NCI-H82 treated with DMSO at 0.1 percent for 48 hours (cell line): ENCODE data around the gene TMEM14A.
A peak's percentile ranks its signal among the peaks of the same experiment; 100 is the strongest.
"Not testable (repeated sequence)": the region's sequence is repeated elsewhere in the genome, so short reads cannot be mapped to it uniquely, and the experiment has no call there.

Experiments used
- DNase-seq: peaks from one replicate; lab custom pipeline; 2025; ENCODE audit not compliant: unreplicated experiment; lab: John Stamatoyannopoulos, UW

Gene TMEM14A

DNA sequence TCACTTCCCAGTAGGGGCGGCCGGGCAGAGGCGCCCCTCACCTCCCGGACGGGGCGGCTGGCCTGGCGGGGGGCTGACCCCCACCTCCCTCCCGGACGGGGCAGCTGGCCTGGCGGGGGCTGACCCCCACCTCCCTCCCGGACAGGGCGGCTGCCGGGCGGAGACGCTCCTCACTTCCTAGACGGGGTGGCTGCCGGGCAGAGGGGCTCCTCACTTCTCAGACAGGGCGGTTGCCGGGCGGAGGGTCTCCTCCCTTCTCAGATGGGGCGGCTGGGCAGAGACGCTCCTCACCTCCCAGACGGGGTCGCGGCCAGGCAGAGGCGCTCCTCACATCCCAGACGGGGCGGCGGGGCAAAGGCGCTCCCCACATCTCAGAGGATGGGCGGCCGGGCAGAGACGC lies 15.0 kb upstream of the TMEM14A start:
- DNase-seq = not testable (repeated sequence)

- DNase-seq = no peak
These were observed 13.0 kb upstream of the TMEM14A start for GRCh38 chr6:52657870-52658269.

DNA sequence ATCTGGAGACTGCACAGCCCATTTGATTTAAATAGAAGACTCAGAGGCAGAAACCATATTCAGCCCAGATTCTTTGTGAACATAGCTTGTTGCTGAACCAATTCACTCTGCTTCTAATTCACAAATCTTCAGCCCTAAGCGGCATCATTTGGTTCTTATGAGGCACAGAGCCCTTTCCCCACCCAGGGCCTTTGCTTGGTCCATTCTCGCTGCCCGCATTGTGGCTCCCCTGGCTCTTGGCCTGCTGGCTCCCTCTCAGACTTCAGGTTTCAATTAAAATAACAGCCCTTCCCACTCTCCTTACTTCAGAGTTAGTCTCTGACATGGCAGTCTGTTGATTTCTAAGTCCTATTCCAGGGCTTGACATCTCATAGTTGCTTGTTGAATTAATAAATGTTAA lies 9.4 kb upstream of the TMEM14A start:
- no peak for DNase-seq

DNA sequence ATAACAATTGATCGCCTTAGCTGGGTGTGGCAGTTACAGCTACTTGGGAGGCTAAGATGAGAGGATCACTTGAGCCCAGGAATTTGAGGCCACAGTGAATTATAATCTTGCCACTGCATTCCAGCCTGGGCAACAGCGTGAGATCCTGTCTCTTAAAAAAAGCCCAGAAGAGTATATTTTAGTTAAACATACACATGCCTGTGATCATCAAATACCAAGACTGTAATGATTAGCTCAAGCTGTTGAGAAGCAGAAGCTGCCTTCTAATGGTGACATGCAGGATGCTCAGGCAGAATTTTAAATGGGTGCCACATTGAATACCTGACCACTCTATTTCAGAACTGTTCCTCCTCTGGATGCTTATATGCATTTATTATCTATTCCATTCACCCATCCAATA lies 8.9 kb upstream of the TMEM14A start:
- DNase-seq = no peak

GRCh38 chr6:52663120-52663935 lies 7.6 kb upstream of the TMEM14A start:
- peak; percentile 60 for DNase-seq

DNA sequence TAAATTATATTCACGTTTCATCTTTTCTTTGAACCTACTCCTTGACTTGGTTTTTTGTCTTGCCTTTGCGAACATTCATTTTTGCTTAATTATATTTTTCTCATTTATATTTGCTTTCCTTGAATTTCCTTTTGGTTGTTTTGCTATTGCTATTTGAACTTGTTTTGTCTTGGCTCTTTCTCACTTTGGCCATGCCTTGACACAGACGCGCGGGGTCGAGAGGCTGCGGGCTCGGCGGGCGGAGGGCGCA lies 7.1 kb upstream of the TMEM14A start:
- no peak for DNase-seq

- peak; percentile 94 for DNase-seq
These were observed 6.5 kb upstream of the TMEM14A start for GRCh38 chr6:52664186-52664990.

DNA sequence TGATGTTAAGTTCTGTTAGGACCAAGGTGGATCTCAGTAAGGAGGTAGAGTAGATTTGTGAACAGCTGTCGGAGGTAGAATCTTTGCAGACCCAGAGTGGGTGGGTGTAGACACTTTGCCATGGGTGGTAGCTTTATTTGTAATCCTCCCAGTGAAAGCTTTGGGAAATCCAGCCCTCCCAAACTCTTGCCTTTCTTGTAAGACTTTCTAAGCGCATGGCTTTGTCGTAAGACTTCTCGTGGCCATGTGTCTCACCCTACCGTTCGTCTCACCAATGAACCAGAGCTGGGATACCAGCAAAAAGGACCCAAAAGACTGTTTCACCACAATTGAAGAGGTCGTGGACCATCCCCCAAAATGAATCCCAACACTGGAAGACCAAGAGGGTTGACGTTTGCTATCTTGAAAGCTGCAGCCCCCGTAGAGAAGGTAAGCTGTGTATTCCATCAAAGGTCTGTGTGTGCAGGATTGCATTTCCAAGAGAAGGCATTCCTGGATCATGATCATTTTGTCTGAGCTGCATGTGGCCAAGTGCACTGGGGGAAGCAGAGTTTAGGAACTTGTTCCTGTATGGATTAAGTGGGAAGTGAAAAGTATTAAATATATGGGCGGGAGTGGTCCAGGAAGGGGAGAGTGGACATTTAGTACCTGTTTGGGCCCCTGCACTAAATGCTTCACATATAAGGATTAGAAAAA lies 5.8 kb upstream of the TMEM14A start:
- no peak for DNase-seq

- no peak for DNase-seq
These were observed 4.8 kb upstream of the TMEM14A start for GRCh38 chr6:52666071-52666470.

GRCh38 chr6:52666523-52666922 lies 4.4 kb upstream of the TMEM14A start:
- no peak for DNase-seq

GRCh38 chr6:52667572-52667971 lies 3.3 kb upstream of the TMEM14A start:
- DNase-seq = no peak

GRCh38 chr6:52671676-52672075 lies 763 bp downstream of the TMEM14A start:
- no peak for DNase-seq

GRCh38 chr6:52672412-52673025 lies 1.6 kb downstream of the TMEM14A start:
- DNase-seq = no peak

- DNase-seq = no peak
These were observed 3.8 kb downstream of the TMEM14A start for GRCh38 chr6:52674666-52675065.

GRCh38 chr6:52675372-52675771 lies 4.5 kb downstream of the TMEM14A start:
- DNase-seq = no peak

- not testable (repeated sequence) for DNase-seq
These were observed 5.7 kb downstream of the TMEM14A start for GRCh38 chr6:52676631-52677030.

GRCh38 chr6:52681416-52681815 lies 10.5 kb downstream of the TMEM14A start:
- DNase-seq = no peak

GRCh38 chr6:52686878-52687699 lies 16.2 kb downstream of the TMEM14A start:
- DNase-seq = no peak

DNA sequence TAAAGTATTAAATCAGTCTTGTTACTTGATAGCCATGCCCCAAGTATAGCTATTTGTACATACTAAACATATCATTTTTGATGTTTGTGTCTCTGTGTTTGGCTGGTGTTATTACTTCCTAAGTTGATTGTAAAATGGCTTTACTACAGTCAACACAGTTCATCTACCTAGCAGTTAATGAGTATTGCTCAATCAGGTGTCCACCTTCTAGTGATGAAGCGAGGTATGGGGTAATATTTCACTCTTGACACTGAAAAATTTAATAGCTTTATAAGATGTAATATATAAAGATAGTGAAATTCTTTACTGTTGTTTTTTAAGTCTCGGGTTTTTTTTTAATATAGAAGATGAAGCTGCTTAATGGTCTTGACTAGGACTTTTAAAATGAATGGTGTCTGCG lies 18.9 kb downstream of the TMEM14A start:
- DNase-seq = no peak

- no peak for DNase-seq
These were observed 20.8 kb downstream of the TMEM14A start for GRCh38 chr6:52691718-52692117.

DNA sequence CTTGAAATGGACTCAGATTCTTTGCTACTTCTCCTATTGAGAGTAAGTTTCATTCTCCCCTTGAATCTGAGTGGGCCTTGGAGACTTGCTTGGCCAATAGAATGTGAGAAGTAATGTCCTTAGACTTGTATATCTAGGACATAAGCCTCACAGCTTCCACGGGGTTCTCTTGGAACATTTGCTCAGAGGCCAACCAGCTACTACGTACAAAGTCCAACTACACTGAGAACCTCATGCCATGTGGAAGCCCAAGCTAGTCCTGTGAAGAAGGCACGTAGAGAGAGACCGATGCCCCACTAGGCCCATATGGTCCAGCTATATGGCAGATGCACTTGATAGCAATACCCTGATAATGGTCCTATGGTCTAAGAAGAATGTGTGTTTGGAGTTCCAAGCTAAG lies 22.9 kb downstream of the TMEM14A start:
- DNase-seq = no peak
